Right atrium auricular region (tissue), 2 donors: ENCODE results near the gene GCNT3. TPM values are rescaled to one million over a fixed set of nuclear protein-coding genes. Genes with fewer than 3 reads are reported as not detected.

Source experiments
- DNase-seq: peaks from one replicate; pipeline ENCODE4 v3.0.0-alpha.2; 2019; ENCODE audit warnings: low spot score
- H3K27ac ChIP-seq, 2 donors: fragments of 200-600 bp; sonication (generic); 1 replicate in 1 of 2; 2 replicates in 1 of 2; pipeline ENCODE4 v1.5.1; 2016 to 2019
- H3K27me3 ChIP-seq, 2 donors: fragments of 200-600 bp; sonication (generic); one replicate each; pipeline versions ENCODE4 v1.5.1 to v1.6.0; 2017 to 2019
- H3K36me3 ChIP-seq: fragments of 200-600 bp; sonication (generic); one replicate; pipeline ENCODE4 v1.5.1; 2016
- H3K4me1 ChIP-seq, 2 donors: fragments of 200-600 bp; sonication (generic); one replicate each; pipeline versions ENCODE4 v1.5.1 to v1.6.0; 2017 to 2019
- H3K4me3 ChIP-seq, 2 donors: fragments of 200-600 bp; sonication (generic); 1 replicate in 1 of 2; 2 replicates in 1 of 2; pipeline ENCODE4 v1.5.1; 2017 to 2019; ENCODE audit warnings: mild to moderate bottlenecking in 1 of 2, moderate library complexity in 1 of 2
- H3K9me3 ChIP-seq, 2 donors: fragments of 200-600 bp; sonication (generic); one replicate each; pipeline ENCODE4 v1.5.1; 2019
- total RNA-seq, 2 donors: library from RNA; depleted of rRNA; stranded (reverse); fragments of >200 nt; gene quantifications; one replicate each; pipeline ENCODE4 v1.1.0, GENCODE V29; 2016
- TF ChIP-seq, protein P1 (sequence below), 2 donors: fragments of 200-600 bp; sonication (generic); IDR thresholded peaks; one replicate each; pipeline ENCODE4 v1.5.1; 2019; ENCODE audit warnings: antibody characterized with exemption in 2 of 2

The GCNT3 gene
- total RNA-seq, 2 donors from 2014 or later = not detected

DNA sequence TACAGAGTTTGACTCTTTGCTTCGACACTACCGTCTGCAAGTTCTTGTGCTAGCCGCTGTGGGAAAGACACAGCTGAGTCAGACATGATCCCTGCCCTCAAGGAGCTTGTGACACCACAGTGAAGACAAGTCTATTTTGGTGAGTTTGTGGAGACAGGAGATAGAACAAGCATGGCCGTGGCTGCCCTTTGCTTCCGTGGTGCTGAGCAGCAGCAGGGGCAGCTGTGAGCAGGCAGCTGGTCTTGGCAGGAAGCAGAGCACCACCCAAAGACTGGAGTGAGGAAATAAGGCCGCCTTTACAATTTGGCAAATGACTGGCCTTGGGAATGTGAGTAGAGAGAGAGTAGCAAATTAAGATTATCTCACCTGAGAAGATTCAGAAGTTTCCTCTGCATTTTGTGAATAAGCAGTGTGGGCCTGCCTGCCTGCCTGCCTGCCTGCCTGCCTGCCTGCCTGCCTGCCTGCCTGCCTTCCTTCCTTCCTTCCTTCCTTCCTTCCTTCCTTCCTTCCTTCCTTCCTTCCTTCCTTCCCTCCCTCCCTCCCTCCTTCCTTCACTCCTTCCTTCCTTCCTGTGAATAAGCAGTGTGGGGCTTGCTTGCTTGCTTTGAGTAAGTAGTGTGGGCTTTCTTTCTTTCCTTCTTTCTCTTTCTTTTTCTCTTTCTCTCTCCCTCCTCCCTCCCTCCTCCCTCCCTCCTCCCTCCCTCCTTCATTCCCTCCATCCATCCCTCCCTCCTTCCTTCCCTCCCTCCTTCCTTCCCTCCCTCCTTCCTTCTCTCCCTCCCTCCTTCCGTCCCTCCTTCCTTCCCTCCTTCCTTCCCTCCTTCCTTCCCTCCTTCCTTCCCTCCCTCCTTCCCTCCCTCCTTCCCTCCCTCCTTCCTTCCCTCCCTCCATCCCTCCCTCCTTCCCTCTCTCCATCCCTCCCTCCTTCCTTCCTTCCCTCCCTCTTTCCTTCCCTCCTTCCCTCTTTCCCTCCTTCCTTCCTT is 1.6 kb upstream of the GCNT3 start:
- no peaks in the 10 kb centered on the region for H3K9me3 ChIP-seq
- no peak for DNase-seq
- no peaks in the 10 kb centered on the region for H3K27me3 ChIP-seq
- no peaks in the 10 kb centered on the region for H3K36me3 ChIP-seq
- no peaks in the 10 kb centered on the region for H3K4me1 ChIP-seq
- TF ChIP-seq, protein P1, sequence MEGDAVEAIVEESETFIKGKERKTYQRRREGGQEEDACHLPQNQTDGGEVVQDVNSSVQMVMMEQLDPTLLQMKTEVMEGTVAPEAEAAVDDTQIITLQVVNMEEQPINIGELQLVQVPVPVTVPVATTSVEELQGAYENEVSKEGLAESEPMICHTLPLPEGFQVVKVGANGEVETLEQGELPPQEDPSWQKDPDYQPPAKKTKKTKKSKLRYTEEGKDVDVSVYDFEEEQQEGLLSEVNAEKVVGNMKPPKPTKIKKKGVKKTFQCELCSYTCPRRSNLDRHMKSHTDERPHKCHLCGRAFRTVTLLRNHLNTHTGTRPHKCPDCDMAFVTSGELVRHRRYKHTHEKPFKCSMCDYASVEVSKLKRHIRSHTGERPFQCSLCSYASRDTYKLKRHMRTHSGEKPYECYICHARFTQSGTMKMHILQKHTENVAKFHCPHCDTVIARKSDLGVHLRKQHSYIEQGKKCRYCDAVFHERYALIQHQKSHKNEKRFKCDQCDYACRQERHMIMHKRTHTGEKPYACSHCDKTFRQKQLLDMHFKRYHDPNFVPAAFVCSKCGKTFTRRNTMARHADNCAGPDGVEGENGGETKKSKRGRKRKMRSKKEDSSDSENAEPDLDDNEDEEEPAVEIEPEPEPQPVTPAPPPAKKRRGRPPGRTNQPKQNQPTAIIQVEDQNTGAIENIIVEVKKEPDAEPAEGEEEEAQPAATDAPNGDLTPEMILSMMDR (IDR thresholded peaks at IDR 0.05) = no peak
- H3K4me3 ChIP-seq = no peak overlapping the region
- H3K27ac ChIP-seq = no peak overlapping the region

DNA sequence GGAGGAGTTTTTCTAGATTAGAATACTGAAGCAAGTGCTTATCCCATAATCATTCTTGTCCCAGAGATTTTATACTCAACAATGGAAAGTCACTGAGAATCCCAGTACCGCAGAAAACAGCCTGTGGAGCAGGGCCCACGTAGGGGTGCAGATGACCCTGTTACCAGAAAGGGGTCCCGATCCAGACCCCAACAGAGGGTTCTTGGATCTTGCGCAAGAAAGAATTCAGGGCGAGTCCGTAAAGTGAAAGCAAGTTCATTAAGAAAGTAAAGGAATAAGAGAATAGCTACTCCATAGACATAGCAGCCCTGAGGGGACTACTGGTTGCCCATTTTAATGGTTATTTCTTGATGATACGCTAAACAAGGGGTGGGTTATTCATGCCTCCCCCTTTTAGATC is 2.6 kb downstream of the GCNT3 start:
- no peak overlapping the region for H3K4me3 ChIP-seq
- H3K27me3 ChIP-seq = no peaks in the 10 kb centered on the region
- DNase-seq = no peak
- H3K4me1 ChIP-seq = no peaks in the 10 kb centered on the region
- H3K36me3 ChIP-seq = no peaks in the 10 kb centered on the region
- no peak overlapping the region for H3K27ac ChIP-seq
- H3K9me3 ChIP-seq = no peaks in the 10 kb centered on the region
- TF ChIP-seq, protein P1 (IDR thresholded peaks at IDR 0.05) = no peak

DNA sequence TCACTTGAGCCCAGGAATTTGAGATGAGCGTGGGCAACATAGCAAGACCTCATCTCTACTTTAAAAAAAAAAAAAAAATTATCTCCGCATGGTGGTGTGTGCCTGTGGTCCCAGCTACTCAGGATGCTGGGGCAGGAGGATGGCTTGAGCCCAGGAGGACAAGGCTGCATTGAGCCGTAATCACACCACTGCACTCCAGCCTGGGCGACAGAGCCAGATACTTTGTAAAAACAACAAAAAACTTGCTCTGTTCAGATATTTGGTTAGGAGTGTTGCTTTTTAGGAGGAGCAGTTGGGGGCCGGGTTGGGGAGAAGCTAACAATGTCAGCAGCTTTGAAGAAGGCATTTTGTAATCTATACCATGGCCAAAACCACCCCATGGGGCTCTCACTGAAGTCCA is 4.1 kb downstream of the GCNT3 start:
- Histone ChIP-seq H3K36me3 (no peaks in the 10 kb centered on the region), H3K4me1 (no peaks in the 10 kb centered on the region), H3K4me3 (no peak overlapping the region), H3K9me3 (no peaks in the 10 kb centered on the region), H3K27ac (no peak overlapping the region), H3K27me3 (no peaks in the 10 kb centered on the region)
- TF ChIP-seq, protein P1 (IDR thresholded peaks at IDR 0.05) = no peak
- no peak for DNase-seq

DNA sequence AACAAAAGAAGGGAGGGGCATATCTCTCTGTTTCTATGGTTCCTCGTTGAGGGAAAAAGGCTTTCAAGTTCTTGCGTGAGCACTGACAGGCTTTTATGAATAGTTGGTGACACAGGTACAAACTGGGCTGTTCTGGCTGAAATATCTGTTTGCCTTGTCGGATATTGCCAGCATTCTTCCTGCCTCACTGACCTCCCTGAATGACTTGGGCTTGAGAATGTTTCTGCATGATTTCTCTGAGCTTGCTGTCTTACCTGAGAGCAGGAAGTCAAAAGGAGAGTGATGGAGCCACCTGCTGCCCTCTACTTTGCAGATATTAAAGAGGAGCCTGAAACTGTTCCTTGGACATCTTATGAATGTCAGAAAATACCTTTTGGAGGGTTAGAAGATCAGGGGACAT is 4.8 kb downstream of the GCNT3 start:
- no peak overlapping the region for H3K4me3 ChIP-seq
- H3K27ac ChIP-seq = no peak overlapping the region
- H3K27me3 ChIP-seq = no peaks in the 10 kb centered on the region
- H3K36me3 ChIP-seq = no peaks in the 10 kb centered on the region
- TF ChIP-seq, protein P1 (IDR thresholded peaks at IDR 0.05) = no peak
- H3K4me1 ChIP-seq = no peaks in the 10 kb centered on the region
- no peaks in the 10 kb centered on the region for H3K9me3 ChIP-seq
- no peak for DNase-seq

DNA sequence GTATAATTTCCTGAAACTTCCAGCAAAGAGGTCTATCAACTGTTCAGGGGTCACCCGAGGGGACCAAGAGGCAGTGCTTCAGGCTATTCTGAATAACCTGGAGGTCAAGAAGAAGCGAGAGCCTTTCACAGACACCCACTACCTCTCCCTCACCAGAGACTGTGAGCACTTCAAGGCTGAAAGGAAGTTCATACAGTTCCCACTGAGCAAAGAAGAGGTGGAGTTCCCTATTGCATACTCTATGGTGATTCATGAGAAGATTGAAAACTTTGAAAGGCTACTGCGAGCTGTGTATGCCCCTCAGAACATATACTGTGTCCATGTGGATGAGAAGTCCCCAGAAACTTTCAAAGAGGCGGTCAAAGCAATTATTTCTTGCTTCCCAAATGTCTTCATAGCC is 6.8 kb downstream of the GCNT3 start:
- Histone ChIP-seq H3K9me3 (no peaks in the 10 kb centered on the region), H3K36me3 (no peaks in the 10 kb centered on the region), H3K4me3 (no peak overlapping the region), H3K27ac (no peak overlapping the region), H3K4me1 (no peaks in the 10 kb centered on the region), H3K27me3 (no peaks in the 10 kb centered on the region)
- no peak for DNase-seq
- TF ChIP-seq, protein P1 (IDR thresholded peaks at IDR 0.05) = no peak
